Vagina (tissue), 2 donors: ENCODE measurements around the gene AMOTL1. TPM values are rescaled to one million over a fixed set of nuclear protein-coding genes. Genes with fewer than 3 reads are reported as not detected.

Experiments used
- DNase-seq, 2 donors: peaks; one replicate each; pipeline ENCODE4 v3.0.0-alpha.2; 2017; ENCODE audit errors: extremely low spot score in 2 of 2
- H3K27ac ChIP-seq: fragments of 200-600 bp; sonication (generic); one replicate; pipeline ENCODE4 v1.5.1; 2019
- H3K27me3 ChIP-seq: fragments of 200-600 bp; sonication (generic); one replicate; pipeline ENCODE4 v1.5.1; 2019
- H3K36me3 ChIP-seq, 2 donors: fragments of 200-600 bp; sonication (generic); one replicate each; pipeline ENCODE4 v1.5.1; 2017 to 2019
- H3K4me1 ChIP-seq: fragments of 200-600 bp; sonication (generic); one replicate; pipeline ENCODE4 v1.5.1; 2019
- H3K4me3 ChIP-seq, 2 donors: fragments of 200-600 bp; sonication (generic); 1 replicate in 1 of 2; 2 replicates in 1 of 2; pipeline ENCODE4 v1.5.1; 2016 to 2019
- H3K9me3 ChIP-seq: fragments of 200-600 bp; sonication (generic); one replicate; pipeline ENCODE4 v1.5.1; 2019
- CTCF ChIP-seq, 3 experiments: fragments of 450-650 bp in 2 of 3; fragments of 200-600 bp in 1 of 3; sonication (generic) in 1 of 3; IDR thresholded peaks; one replicate each; pipeline ENCODE4 v1.5.1; 2017 to 2019; ENCODE audit warnings: antibody characterized with exemption in 3 of 3, mild to moderate bottlenecking in 2 of 3, moderate library complexity in 2 of 3
- POLR2A ChIP-seq, 2 donors: fragments of 450-650 bp; IDR thresholded peaks; one replicate each; pipeline ENCODE4 v1.6.1; 2017; ENCODE audit warnings: antibody characterized with exemption in 2 of 2, mild to moderate bottlenecking in 2 of 2, moderate library complexity in 2 of 2
- POLR2AphosphoS5 ChIP-seq, 2 donors: sonication (generic); formaldehyde crosslinking; IDR thresholded peaks; one replicate each; pipeline ENCODE4 v1.9.0; 2017; ENCODE audit warnings: antibody characterized with exemption in 2 of 2, mild to moderate bottlenecking in 2 of 2, low read depth in 1 of 2; ENCODE audit not compliant: insufficient read depth in 1 of 2
- intact Hi-C: fragments of 100-400 bp; cut with DNase I; formaldehyde crosslinking; loops from one replicate; pipeline ENCODE4 v1.15.1; 2023
- total RNA-seq: library from RNA; depleted of rRNA; stranded (reverse); fragments of >200 nt; gene quantifications from one replicate; pipeline ENCODE4 v1.2.3, GENCODE V29; 2016

AMOTL1 gene
- total RNA-seq, 1 donor from 2014 or later: 45.7 TPM

- H3K9me3 ChIP-seq: no peaks in the 10 kb centered on the region
- no peaks in the 10 kb centered on the region for H3K36me3 ChIP-seq
- H3K4me1 ChIP-seq: peaks cover 62% of the 10 kb centered on the region
- H3K27ac ChIP-seq: no peak overlapping the region
- intact Hi-C loops: no loop called here
- no peak for DNase-seq
- TF ChIP-seq CTCF (IDR thresholded peaks at IDR 0.05) (no peak), POLR2AphosphoS5 (IDR thresholded peaks at IDR 0.05; ENCODE audit: insufficient read depth in 1 of 2, low read depth in 1 of 2) (no peak), POLR2A (IDR thresholded peaks at IDR 0.05) (no peak)
- no peak overlapping the region for H3K4me3 ChIP-seq
- no peaks in the 10 kb centered on the region for H3K27me3 ChIP-seq
These were observed 6.2 kb downstream of the AMOTL1 start for GRCh38 chr11:94774345-94774744.

DNA sequence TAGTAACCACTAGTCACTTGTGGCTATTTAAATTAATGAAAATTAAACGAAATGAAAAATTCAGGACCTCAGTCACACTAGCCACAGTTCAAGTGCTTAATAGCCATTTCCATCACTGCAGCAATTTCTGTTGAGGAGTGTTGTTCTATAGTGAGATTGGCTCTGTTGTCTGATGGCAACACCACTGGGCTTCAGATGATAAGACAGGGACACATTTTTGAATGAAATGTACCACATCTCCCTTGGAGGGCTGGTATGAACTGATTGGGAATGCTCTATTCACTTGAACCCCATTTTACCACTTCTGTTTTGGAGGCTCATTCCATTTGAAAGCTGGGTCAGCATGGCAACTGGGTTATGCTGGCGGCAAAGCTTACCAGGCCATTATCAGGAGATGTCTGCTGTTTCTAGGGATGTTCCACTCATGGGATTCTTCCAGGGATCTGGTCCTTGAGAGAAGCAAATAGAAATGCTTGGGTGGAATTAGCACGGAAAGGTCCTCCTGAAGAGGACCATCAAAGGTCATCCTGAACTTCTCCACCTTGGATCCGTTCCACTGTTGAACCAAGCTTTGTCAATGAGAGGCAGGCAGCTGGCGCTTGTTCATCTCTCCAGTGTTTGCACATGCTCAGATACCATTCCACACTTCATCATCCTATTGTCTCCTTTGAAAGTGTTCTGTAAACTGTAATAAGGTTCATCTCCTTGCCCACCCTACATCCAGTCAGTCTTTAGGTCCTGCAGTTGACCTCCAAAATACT lies 7.6 kb downstream of the AMOTL1 start:
- H3K4me3 ChIP-seq: no peak overlapping the region
- intact Hi-C loops: no loop called here
- no peaks in the 10 kb centered on the region for H3K9me3 ChIP-seq
- TF ChIP-seq POLR2A (IDR thresholded peaks at IDR 0.05): no peak
- TF ChIP-seq CTCF (IDR thresholded peaks at IDR 0.05): no peak
- no peak for TF ChIP-seq POLR2AphosphoS5 (IDR thresholded peaks at IDR 0.05; ENCODE audit: insufficient read depth in 1 of 2, low read depth in 1 of 2)
- H3K27ac ChIP-seq: peak overlapping the region; percentile 21
- DNase-seq: no peak
- H3K4me1 ChIP-seq: peaks cover 57% of the 10 kb centered on the region
- no peaks in the 10 kb centered on the region for H3K36me3 ChIP-seq
- no peaks in the 10 kb centered on the region for H3K27me3 ChIP-seq

DNA sequence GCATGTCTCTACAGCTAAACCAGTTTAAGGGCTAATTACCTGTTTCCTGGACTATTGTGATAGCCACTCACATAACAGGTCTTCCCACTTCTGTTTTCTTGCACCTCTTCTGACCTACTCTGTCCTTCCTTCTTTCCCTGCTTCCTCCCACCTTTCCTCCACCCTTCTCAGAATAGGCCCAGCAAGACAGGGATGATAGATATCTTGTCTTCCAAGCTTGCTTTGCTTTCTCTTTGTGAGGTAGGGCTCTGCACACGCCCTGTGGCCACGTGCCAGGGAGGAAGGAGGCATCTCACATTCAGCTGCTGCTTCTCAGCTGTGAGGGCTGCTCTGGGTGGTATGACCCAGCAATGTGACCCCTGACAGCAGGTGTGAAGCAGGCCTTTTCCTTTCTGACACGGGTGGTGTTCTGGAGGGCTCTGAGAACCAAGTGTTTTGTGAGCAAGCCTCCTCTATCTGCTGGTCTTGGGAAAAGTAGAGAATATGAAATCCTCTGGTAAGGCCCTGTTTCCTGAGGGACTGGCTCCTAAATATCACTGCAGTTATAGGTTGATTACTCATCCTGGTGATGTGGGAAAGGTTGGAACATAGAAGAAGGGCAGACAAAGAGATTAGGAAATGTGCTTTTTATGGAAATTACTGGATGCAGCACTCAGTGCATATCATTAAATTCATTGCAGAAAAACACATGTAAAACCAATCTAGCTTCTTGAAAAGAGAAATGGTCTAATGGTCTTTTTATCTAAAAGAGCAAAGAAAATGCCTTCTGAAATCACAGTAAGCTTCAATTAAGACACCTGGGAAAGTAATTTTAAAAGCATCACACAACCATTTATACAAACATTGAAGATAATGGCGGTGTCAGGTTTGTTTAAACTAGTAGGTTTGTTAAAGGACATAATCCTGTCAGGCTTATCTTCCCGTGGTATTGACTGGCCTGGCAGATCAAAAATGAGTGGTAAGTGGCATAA lies 8.5 kb downstream of the AMOTL1 start:
- Histone ChIP-seq H3K27me3 (no peaks in the 10 kb centered on the region), H3K9me3 (no peaks in the 10 kb centered on the region), H3K27ac (peak overlapping the region; percentile 21), H3K4me3 (no peak overlapping the region), H3K36me3 (no peaks in the 10 kb centered on the region), H3K4me1 (peaks cover 53% of the 10 kb centered on the region)
- no peak for DNase-seq
- TF ChIP-seq POLR2A (IDR thresholded peaks at IDR 0.05): no peak
- TF ChIP-seq POLR2AphosphoS5 (IDR thresholded peaks at IDR 0.05; ENCODE audit: insufficient read depth in 1 of 2, low read depth in 1 of 2): no peak
- TF ChIP-seq CTCF (IDR thresholded peaks at IDR 0.05): no peak
- intact Hi-C loops: no loop called here

DNA sequence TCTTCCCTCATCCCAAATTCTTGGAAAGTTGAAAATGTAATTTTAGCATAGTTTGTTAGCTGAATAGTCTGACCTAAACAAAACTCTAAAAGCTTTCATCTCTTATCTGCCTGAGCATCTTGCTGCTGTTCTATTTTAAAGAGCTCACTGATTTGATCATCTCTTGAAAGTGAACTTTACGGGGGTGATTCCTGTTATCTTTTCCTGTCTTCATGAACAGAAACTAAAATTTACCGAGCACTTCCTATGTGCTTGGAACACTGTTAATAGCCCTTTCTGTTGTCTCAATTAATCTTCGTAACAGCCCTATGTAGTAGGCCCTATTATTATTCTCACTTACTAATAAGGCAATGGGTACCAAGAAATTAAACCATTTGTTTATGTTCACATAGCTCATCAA lies 12.3 kb downstream of the AMOTL1 start:
- intact Hi-C loops: no loop called here
- Histone ChIP-seq H3K36me3 (no peaks in the 10 kb centered on the region), H3K27me3 (no peaks in the 10 kb centered on the region), H3K27ac (no peak overlapping the region), H3K9me3 (no peaks in the 10 kb centered on the region), H3K4me1 (peaks cover 65% of the 10 kb centered on the region), H3K4me3 (peak overlapping the region; percentile 4 to 14)
- DNase-seq: no peak
- TF ChIP-seq POLR2AphosphoS5 (IDR thresholded peaks at IDR 0.05; ENCODE audit: insufficient read depth in 1 of 2, low read depth in 1 of 2) (no peak), POLR2A (IDR thresholded peaks at IDR 0.05) (no peak), CTCF (IDR thresholded peaks at IDR 0.05) (no peak)
